ENCODE results near the gene C1QC.
A peak's percentile ranks its signal among the peaks of the same experiment; 100 is the strongest.

Gene C1QC

DNA sequence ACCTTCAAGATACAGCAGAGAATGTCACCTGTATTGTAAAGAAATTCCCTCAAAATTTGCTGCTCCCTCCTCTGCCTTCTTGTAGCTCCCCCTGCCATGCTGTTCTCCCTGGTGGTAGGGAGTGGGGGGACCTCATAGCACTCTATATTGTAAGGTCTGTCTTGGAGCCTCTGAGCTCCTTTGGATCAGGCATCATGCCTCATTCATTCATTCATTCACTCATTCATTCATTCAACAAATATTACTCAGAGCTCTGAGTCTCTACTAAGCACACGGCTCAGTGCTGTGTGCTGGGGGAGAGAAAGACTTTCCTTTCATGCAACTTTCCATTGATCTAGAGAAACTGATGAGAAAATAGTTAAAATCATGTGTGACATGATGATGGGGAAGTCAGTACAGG is 40.1 kb downstream of the C1QC start:
- DNase-seq, result no peak

GRCh38 chr1:22685591-22686059 is 42.2 kb downstream of the C1QC start:
- DNase-seq, result no peak

DNA sequence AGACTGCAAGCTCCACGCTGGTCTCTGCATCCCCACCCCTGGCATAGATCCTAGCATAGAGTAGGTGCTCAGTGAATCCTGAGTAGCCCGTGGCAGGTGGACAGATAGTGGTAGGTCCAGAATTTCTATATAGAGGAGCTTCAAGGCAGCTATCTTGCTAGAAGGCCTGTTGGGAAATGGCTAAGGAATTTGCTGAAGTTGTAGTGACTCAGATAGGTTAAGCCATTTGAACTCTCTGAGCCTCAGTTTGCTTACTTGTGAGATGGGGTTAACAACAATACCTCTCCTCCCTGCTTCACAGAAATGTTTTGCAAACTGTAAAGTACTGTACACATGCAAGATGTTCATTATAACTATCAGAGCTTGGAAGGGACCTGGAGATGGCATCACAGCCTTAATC is 43.8 kb downstream of the C1QC start:
- no peak for DNase-seq

DNA sequence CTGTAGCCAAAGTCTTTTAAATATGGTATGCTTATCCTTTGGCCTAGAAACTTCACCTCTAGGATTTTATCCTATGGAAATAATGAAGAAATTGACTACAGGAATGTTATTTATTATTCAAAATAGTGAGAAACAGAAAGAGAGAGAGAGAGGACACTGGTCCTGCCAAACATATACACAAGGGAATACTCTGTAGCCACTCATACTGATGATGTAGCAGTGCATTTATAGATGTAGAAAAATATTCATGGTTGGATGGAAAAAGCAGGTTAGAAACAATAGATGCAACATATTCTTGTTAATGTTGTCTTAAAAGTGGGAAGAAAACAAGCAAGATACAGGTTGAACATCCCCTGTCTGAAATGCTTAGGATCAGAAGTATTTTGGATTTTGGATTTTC is 45.0 kb downstream of the C1QC start:
- no peak for DNase-seq

DNA sequence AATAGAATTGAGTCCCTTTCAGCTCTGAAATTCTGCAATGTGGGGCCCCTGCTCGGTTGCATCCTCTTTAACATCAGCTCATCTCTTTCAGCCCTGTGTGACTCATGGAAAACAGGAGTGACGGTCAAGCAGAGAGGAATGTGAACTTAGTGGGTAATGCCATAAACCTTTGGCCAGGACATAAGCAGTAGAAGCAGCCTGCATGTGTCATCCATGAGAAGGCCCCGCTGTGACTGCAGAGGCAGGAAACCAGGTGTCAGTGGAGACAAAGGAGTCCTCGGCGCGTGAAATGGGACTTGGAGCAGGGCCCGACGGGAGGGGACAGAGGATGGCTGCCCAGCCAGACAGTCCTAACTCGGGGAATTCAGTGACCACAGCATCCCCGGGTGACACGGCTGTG is 46.1 kb downstream of the C1QC start:
- DNase-seq, result peak; percentile 31

GRCh38 chr1:22691031-22691753 is 47.8 kb downstream of the C1QC start:
- no peak for DNase-seq

DNA sequence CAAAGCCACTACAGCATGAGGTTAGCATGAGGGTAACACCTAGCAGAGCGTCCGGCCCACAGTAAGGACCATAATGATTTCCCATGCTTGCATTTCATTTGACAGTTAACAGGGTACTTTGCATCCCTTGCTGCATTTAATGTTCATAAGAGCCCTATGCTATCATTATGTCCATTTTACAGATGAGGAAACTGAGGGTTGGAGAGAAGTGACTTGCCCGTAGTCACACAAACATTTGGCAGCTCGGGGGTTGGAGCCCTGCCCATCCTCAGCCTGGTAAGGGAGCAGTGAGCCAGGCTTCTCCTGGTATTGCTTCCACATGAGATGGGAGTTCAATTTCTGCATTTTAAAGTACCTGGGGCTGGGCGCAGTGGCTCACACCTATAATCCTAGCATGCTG is 50.7 kb downstream of the C1QC start:
- DNase-seq, result no peak

- DNase-seq, result no peak
Observed at GRCh38 chr1:22696610-22697009, 53.2 kb downstream of the C1QC start.
